ENCODE results near the gene SASH3.

Gene SASH3

DNA sequence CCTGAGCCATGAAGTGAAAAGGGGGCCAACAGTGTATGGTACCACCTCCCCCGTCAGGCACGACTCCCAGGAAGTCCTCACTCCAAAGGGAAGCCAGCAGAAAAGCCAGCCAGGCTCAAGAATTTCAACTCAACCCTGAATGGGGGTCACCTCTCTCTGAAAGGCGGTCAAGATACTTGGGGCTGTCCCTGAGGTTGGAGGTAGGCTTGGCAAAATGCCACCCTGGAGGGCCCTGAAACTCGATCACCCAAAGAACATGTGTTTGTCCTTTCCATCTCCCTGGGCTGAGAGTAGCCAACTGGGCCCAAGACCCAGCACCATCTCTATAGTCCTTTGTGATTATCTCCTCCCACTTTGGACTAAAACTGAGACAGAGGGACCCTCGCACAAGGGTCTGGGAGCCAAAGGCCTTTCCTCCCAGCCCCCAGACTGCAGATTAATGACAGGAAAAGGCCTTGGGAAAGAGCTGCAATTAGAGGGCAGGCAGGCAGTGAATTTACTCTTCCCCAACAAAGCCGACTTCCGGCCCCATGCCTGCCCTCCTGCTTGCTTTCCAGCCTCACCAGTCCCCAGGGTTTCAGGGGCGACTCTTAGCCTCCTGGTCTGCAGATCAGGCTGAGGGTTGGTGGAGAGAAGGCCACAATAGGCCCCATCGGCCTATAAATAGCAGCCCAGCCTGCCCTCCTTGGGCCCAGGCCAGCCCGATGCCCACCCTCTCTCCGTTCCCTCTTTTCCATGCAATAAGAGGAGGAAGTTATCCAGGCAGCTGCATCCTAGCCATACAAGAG, 5.6 kb downstream of the SASH3 start:
- DNase-seq = no peak

DNA sequence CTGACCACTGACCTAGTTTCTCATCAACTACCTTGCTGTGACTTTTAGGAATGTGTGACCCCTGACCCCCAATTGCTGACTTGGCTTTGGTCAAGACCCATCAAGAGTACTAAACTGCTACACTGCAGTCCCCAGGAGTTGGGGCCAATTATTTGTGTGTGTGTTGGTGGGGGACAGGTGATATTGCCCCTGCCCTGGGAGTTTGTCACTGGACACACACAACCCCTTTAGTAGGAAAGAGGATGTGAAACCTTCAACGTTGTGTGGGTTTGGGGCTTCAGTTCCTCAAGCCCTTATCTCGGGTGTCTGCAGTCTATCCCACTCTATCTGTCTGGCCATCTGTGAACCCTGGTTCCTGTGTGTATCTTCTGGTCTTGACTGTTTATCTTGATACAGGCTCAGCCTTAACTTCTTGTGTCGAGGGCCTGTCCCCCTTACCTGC, 6.5 kb downstream of the SASH3 start:
- DNase-seq = no peak

DNA sequence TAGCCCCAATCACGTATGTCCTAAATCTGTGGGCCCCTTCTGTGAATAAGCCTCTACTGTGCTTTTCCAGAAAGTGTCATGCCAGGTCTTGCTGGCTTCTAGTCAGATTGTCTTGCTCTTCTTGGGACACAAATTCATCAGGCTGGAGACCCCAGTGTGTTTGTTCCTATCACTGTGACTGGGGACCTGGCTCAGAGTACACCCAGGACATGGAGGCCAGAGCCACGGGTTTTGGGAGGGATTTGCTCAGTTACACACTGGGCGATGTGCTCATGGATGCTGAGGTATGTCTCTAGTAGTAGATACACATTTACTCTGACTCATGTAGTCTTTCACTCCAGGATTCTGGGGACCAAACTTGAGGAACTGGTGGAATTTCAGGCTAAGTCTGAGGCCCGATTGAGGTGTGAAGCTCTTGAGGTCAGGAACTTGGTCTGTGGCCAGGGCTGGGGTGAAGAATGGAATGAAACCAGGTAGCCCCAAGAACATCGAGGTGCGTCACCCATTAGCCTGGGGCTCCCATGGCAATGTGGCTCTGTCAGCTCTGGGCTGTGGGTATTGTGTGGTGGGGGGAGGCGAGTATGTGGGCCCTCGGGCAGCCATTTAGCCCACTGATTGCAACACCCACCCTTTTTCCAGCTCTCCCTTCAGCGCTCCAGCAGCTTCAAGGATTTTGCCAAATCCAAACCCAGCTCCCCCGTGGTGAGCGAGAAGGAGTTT, 7.7 kb downstream of the SASH3 start:
- no peak for DNase-seq

DNA sequence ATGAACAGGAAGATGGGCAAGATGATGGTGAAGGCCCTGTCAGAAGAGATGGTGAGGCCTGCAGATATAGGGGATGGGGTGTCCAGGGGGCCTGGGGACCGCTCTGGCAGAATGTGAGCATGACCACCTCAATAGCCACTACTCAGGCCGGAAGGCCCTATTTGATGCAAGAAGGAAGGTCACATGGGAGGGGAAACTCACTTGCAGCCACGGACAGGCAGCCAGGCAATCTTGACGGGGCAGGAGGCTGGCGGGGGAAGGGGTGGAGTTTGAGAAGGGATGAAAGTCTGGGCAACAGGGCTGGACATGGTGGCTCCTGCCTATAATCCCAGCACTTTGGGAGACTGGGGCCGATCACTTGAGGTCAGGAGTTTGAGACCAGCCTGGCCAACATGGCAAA, 8.8 kb downstream of the SASH3 start:
- no peak for DNase-seq

DNA sequence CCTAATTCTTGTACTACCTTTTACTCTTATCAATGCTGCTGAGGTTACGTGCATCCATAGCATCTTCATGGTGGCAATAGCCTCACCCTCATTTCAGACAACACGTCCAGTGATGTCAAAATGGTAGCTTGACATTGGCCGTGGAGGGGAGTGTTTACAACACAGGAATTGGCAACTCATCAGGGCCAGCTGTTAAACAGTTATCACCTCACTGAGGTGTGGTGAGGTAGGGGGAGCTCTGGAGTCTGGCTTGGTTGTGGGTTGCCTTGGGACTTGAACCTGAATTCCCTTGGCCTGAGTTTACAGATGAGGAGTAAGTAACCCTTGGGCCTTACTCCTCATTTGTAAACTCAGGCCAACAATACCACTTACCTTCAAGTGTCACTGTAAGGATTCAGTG, 10.4 kb downstream of the SASH3 start:
- no peak for DNase-seq

DNA sequence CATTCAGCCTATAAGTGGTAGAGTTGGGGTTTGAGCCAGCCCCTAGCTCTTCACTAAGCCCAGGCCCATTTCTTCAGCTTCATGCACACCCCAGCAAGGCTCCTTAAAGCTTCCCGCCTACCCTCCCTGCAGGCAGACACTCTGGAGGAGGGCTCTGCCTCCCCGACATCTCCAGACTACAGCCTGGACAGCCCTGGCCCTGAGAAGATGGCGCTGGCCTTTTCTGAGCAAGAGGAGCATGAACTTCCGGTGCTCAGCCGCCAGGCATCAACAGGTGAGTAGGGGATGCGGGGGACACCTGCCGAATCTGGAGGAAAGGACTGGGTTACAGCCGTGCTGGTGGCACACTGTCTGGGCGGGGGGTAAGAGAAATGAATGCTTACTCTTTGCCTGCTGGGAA, 11.1 kb downstream of the SASH3 start:
- DNase-seq = no peak

DNA sequence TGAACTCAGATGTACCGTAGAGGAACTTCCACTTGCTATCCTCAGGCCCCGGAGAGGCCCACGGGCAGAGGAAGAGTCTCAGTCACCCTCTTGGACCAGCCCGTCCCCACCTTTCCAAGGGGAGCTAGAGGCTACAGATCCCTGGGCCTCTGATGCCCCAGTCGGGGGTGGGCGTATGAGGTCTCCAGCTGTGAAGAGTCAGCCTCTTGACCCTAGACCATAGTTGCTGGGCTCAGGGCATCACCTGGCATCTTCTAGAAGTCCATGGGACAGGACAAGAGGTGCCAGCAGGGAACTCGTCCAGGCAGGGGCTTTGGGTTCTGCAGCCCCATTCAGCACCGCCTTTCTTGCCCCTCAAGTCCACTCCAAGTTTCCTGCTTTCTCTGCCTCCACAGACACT, 11.6 kb downstream of the SASH3 start:
- no peak for DNase-seq

DNA sequence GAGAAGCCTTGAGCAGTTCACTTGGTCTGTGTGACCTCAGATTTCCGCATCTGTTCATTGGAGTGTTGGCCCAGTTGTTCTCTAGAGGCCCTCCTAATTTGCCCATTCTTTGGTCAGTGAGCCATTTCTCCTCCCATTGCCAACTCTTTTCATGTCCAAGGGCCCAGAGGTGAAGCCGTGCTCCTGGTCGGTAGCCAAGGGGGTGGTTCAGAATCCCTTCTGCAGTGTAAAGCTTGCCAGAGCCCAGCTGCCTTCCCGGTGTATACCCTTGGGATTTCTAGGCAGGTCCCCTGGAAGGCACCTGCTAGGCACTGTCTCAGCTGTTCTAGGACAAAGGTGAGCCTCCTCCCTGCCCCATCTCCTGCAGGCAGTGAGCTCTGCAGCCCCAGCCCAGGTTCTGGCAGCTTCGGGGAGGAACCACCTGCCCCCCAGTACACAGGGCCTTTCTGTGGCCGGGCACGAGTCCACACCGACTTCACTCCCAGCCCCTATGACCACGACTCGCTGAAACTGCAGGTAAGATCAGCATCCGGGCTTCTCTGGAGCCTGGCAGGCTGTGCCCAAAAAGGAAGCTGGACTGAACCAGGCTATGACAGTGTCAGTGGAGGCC, 12.3 kb downstream of the SASH3 start:
- no peak for DNase-seq

DNA sequence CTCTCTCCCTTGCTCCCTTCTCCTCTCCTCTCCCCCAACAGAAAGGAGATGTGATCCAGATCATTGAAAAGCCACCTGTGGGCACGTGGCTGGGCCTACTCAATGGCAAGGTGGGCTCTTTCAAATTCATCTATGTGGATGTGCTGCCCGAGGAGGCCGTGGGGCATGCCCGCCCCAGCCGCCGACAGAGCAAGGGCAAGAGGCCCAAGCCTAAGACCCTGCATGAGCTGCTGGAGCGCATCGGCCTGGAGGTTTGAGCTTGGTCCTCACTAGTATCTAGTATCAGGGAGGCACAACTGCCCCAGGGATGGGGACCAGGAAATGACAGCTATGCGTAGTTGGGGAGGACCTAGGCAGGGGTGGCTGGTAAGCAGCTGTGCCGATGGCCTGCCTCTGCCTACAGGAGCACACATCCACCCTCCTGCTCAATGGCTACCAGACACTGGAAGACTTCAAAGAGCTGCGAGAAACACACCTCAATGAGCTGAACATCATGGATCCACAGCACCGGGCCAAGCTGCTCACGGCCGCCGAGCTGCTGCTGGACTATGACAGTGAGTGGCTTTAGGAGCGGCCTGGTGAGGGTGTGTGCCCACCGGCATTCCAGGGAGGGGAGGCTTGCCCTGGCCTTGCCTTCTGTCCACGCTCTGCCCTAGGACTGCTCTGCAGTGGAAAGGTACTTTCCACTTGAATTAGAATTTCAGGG, 13.0 kb downstream of the SASH3 start:
- DNase-seq = no peak

DNA sequence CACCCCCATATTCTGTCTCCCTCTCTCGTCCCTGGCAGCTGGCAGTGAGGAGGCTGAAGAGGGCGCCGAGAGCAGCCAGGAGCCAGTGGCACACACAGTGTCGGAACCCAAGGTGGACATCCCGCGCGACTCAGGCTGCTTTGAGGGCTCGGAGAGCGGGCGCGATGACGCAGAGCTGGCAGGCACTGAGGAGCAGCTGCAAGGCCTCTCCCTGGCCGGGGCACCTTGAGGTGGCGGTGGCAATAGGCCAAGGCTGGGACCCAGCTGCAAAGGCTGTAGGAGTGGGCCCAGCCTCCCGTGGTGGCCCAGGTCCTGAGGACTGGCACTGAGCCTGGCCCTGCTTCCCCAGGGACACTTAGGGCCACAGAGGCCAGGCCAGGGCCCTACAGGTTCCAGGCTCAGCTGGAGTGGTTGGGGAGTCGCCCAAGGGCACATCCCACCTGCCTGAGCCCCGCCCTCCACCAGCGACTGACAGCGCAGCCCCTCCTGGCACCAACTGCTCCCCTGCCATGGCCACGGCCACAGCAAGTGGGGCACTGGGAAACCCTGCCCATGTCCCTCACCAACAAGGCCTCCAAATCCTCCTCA, 13.9 kb downstream of the SASH3 start:
- no peak for DNase-seq

DNA sequence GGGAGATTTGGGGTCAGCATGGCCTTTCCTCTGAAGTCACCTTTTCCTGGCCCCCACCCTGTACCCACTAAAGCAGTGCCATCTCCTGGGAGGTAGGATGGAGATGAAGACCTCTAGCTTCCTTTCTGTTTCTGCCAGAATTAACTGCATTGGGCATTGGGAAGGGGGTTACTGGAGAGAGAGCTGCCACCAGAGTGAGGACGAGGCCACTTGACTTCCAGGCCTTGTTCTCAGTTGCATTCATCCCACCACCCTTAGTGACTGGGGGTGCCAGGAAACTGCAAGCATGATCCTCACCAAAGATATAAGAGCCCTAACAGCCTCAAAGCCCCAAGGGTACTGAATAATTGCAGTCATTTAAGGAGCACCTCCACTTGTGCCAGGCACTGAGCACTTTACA, 15.8 kb downstream of the SASH3 start:
- no peak for DNase-seq

DNA sequence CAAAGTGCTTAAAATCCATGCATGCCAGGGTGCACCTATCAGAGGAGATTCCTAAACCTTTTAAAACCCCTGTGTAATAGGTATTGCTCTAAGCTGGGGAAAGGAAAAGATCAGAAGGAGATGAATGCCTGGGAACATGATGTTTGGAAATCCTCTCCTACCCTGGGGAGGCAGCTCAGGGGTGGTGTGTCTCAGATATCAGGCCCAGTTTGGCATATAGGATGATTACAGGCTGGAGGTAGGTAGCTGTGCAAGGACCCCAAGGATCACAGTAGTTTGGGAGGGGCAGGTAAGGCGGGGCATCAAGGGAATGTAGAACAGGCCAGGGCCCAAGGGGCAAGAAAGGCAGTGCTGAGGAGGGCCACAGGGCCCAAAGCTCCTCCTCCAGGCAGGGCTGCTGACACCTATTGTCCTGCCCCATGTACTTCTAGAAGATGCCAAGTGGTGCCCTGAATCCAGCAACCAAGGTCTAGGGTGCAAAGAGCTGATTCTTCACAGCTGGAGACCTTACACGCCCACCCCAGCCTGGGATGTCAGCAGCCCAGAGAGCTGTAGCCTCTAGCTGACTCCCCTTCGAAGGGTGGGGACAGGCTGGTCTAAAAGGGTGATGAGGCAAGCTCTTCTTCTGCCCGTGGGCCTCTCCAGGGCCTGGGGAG, 17.6 kb downstream of the SASH3 start:
- DNase-seq = no peak

DNA sequence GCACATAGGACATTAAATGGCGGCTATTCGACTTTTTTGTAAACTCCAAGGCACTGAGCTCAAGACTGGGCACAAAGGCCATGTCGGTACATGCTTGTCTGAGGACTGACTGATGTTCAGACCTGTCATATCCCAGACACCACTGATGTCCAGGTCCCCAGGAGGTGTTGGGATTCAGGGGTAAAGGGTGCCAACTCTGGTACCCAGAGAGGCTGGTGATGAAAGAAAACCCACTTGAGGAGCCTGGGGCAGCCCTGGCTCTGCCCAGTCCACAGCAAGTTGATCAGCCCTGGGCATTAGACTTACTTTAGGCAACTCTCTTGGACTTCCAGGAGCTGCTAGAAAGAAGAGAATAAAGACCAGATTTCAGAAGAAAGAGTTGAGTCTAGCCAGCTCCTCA, 18.7 kb downstream of the SASH3 start:
- DNase-seq = no peak

DNA sequence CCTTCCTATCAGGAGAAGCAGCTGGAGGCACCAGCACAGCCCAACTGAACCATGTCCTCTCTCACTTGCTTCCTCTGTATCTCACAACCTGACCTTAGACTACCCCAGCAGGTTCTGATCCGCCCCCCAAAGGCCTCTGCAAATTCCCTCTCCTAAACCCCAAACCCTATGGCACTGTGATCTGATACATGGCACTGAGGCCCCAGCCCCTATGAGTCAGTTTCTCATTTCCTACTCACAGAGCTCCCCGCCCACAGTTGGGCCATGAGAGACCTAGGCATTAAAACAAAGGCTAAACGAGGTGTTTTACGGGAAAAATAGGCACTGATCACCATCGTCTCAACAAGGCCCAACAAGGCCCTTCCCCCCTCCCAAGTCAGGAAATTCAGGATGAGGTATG, 19.1 kb downstream of the SASH3 start:
- no peak for DNase-seq

DNA sequence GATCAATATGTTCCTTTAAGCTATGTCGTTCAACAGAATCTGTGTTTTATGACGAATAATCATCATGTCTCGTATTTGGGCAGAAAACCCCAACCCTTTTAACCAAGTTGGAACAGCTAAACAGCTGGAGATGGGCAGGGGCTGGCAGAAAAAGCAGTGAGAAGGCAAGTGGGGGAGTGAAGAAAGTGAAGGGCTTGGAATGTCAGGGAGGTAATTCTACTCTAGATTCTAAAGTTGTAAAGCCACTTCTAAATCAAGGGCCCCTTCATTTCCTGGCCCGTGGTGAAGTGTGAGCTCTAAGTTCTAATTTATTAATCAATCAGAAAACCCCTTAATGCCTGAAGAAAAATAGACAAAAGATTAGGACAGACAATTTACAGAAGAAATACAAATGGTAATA, 20.4 kb downstream of the SASH3 start:
- DNase-seq = no peak

DNA sequence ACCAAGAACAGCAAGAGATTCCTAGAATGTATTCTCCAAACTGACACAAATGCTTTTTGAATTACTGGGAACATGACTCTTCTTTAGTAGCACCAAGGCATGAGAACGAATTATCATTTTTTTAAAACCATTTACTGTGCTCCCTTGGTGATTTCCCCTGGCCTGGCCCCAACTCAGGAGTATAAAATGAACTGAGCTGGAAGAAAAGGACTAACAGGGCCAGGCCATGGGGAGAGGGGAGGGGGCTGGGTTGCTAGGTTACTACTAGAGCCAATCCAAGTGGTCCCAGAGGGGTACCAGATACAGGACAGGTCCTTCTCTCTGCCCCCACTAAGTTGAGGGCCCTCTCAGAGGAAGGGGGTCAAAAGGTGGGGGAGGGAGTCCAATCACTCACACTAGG, 23.1 kb downstream of the SASH3 start:
- DNase-seq = no peak

DNA sequence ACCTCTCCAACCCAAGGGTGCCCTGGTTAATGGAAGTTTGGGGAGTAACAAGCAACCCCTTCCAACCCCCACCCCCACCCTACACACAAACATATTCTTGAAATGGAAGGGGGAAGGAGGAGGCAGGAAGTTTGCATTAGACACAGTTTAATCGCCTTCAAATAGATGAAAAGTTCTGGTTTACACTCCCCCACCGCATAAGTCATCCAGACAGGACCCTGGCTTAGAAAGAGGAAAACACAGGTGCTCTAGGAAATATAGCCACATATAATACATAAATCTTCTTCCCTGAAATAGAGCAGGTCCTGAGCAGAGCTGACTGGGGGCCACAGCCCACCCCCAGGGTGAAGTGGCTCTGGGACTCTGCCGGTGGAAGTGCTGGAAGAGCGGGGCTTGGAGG, 25.1 kb downstream of the SASH3 start:
- no peak for DNase-seq

DNA sequence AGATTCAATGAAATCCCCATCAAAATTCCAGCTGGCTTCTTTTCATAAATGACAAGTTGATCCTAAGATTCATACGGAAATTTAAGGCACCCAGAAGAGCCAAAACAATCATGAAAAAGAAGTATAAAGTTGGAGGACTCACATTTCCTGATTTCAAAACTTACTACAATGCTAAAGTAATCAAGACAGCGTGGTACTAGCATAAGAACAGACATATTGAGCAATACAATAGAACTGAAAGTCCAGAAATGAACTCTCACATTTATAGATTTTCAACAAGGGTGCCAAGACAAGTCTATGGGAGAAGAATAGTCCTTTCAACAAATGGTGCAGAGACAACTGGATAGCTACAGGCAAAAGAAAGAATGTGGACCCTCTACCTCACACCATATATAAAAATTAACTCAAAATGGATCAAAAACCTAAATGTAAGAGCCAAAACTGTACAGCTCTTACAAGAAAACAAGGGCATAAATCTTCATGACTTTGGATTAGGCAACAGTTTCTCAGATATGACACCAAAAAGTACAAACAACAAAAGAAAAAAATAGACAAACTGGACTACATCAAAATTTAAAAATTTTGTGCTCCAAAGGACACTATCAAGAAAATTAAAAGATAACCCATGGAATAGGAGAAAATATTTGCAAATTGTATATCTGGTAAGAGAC, 28.5 kb downstream of the SASH3 start:
- DNase-seq = no peak

DNA sequence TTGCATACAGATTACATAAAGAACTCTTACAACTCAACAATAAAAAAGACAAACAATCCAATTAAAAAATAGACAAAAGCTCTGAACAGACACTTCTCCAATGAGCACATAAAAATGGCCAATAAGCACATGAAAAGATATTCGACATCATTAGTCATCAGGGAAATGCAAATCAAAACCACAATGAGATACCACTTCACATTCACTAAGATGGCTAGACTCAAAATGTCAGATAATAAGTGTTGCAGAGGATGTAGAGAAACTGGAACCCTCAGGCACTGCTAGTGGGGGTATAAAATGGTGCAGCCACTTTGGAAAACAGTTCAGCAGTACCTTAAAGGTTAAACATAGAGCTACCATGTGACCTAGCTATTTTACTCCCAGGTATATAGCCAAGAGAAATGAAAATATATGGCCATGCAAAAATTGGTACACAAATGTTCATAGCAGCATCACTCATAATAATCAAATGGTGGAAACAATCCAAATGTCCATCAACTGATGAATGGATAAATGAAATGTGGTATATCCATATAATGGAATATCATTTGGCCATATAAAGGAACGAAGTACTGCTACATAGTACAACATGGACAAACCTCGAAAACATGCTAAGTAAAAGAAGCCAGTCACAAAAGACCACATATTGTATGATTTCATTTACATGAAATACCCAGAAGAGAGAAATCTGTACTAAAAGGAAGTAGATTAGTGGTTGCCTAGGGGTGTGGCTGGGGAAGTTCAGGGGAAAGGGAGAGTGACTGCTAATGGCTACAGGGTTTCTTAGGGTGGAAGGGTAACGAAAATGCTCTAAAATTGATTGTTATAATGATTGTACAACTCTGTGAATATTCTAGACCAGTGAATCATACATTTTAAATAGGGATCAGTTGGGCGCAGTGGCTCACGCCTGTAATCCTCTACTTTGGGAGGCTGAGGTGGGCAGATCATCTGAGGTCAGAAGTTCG, 29.4 kb downstream of the SASH3 start:
- DNase-seq = no peak

DNA sequence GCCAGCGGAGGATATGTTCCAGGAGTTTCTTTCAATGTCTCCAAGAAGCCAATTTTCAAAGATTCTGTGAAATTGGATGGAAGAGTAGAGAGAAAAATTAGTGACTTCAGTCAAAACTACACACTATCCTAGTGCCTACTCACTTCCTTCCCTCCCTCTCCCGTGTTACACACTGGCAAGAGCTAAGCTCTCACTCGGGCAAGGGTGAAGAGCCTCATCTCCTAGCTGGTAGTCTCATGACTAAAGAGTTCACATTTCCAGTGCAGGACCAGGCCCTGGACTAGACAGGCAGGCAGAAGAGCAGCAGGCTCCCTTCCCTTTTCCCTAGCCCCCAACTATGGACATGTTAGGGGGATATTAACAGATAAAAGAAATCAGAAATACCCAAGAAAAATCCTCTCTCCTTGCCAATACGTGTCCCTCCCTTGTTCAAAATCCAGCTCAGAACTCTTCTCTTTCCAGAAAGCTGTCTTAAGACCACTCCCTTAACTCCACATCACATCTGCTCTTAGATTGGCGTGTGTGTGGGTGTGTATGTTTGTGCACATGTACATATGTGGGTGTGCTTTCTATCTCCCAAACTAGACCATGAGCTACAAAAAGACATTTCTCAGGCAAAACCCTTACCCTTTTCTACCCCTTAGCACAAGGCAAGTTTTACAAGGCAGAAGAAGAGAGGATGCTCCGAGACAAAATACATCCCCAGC, 34.1 kb downstream of the SASH3 start:
- no peak for DNase-seq
